PC-3 (cell line): ENCODE data around the gene RPS6KC1.

ENCODE experiments used
- EZH2 ChIP-seq: fragments of 300-600 bp; sonication (generic); IDR thresholded peaks from one replicate; pipeline ENCODE4 v1.6.1; 2017; ENCODE audit warnings: antibody characterized with exemption, mild to moderate bottlenecking, low read length; ENCODE audit not compliant: unreplicated experiment
- EZH2phosphoT487 ChIP-seq: fragments of 300-600 bp; sonication (generic); IDR thresholded peaks from 2 replicates; pipeline ENCODE4 v1.6.1; 2018; ENCODE audit warnings: mild to moderate bottlenecking, antibody characterized with exemption, low read length, borderline replicate concordance
- TF ChIP-seq, protein P1 (sequence below): fragments of 300-600 bp; sonication (generic); conservative IDR thresholded peaks from 2 replicates; pipeline ENCODE4 v1.5.1; 2017; ENCODE audit warnings: antibody characterized with exemption, low read depth, mild to moderate bottlenecking, low read length

- TF ChIP-seq, protein P1, sequence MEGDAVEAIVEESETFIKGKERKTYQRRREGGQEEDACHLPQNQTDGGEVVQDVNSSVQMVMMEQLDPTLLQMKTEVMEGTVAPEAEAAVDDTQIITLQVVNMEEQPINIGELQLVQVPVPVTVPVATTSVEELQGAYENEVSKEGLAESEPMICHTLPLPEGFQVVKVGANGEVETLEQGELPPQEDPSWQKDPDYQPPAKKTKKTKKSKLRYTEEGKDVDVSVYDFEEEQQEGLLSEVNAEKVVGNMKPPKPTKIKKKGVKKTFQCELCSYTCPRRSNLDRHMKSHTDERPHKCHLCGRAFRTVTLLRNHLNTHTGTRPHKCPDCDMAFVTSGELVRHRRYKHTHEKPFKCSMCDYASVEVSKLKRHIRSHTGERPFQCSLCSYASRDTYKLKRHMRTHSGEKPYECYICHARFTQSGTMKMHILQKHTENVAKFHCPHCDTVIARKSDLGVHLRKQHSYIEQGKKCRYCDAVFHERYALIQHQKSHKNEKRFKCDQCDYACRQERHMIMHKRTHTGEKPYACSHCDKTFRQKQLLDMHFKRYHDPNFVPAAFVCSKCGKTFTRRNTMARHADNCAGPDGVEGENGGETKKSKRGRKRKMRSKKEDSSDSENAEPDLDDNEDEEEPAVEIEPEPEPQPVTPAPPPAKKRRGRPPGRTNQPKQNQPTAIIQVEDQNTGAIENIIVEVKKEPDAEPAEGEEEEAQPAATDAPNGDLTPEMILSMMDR, result no peak
- no peak for TF ChIP-seq EZH2phosphoT487
- no peak for TF ChIP-seq EZH2
Observed at GRCh38 chr1:213051881-213052202, 801 bp downstream of the RPS6KC1 start.
